Measurements from ENCODE around the gene SUMO4. TPM values are rescaled to one million over a fixed set of nuclear protein-coding genes. Genes with fewer than 3 reads are reported as not detected.

SUMO4 gene
- total RNA-seq, 4 donors from 2014 or later, result 1.5 to 28.1 (median 8.1) TPM

Other genes starting within 250 kb of the SUMO4 start
- 10 to 100 TPM; 43.6 to 89.9 (median 64.7) TPM for gene TAB2, start 82.5 kb upstream of the SUMO4 start, total RNA-seq
- 10 to 100 TPM in 3 of 4 donors, 1 to 10 TPM in 1; 1.8 to 24.3 (median 12.1) TPM for gene ZC3H12D, start 84.8 kb downstream of the SUMO4 start, total RNA-seq
- gene PPIL4, start 145.8 kb downstream of the SUMO4 start, total RNA-seq, result 10 to 100 TPM; 10.1 to 30.5 (median 19.0) TPM
- 10 to 100 TPM; 19.1 to 49.6 (median 35.9) TPM for gene GINM1, start 166.1 kb downstream of the SUMO4 start, total RNA-seq
- 10 to 100 TPM in 3 of 4 donors, 1 to 10 TPM in 1; 2.4 to 16.5 (median 12.2) TPM for gene KATNA1, start 248.5 kb downstream of the SUMO4 start, total RNA-seq

Data from transverse colon (tissue), 4 donors.